ENCODE data around the gene COX6A1.

COX6A1 gene

GRCh38 chr12:120437735-120438494, at the start of gene COX6A1:
Gene COX6A1, plus strand, starts transcription at chr12:120438113. Its CDS starts 14 bp downstream, at chr12:120438127.
- peak; percentile 98 for DNase-seq

- no peak for DNase-seq
Observed at GRCh38 chr12:120388691-120389481, 49.0 kb upstream of the COX6A1 start.

- DNase-seq = no peak
Observed at GRCh38 chr12:120390540-120391120, 47.3 kb upstream of the COX6A1 start.

- DNase-seq = no peak
Observed at GRCh38 chr12:120394483-120395367, 43.2 kb upstream of the COX6A1 start.

GRCh38 chr12:120397824-120398540, 39.9 kb upstream of the COX6A1 start:
- DNase-seq = no peak

- no peak for DNase-seq
Observed at GRCh38 chr12:120399531-120399930, 38.4 kb upstream of the COX6A1 start.

GRCh38 chr12:120402217-120402616, 35.7 kb upstream of the COX6A1 start:
- no peak for DNase-seq

GRCh38 chr12:120403869-120404268, 34.0 kb upstream of the COX6A1 start:
- no peak for DNase-seq

GRCh38 chr12:120404271-120404670, 33.6 kb upstream of the COX6A1 start:
- no peak for DNase-seq

- no peak for DNase-seq
Observed at GRCh38 chr12:120406069-120406468, 31.8 kb upstream of the COX6A1 start.

GRCh38 chr12:120406553-120406952, 31.4 kb upstream of the COX6A1 start:
- no peak for DNase-seq

- DNase-seq = no peak
Observed at GRCh38 chr12:120408771-120409170, 29.1 kb upstream of the COX6A1 start.

- DNase-seq = no peak
Observed at GRCh38 chr12:120412421-120412820, 25.5 kb upstream of the COX6A1 start.

- DNase-seq = no peak
Observed at GRCh38 chr12:120413901-120414695, 23.8 kb upstream of the COX6A1 start.

- no peak for DNase-seq
Observed at GRCh38 chr12:120416490-120417216, 21.3 kb upstream of the COX6A1 start.

- DNase-seq = no peak
Observed at GRCh38 chr12:120417917-120418580, 19.9 kb upstream of the COX6A1 start.

GRCh38 chr12:120421701-120422100, 16.2 kb upstream of the COX6A1 start:
- DNase-seq = no peak

GRCh38 chr12:120422892-120423456, 14.9 kb upstream of the COX6A1 start:
- DNase-seq = no peak

GRCh38 chr12:120425797-120426196, 12.1 kb upstream of the COX6A1 start:
- DNase-seq = no peak
